ENCODE data around the gene NSRP1.

NSRP1 gene

GRCh38 chr17:30220414-30220813, 103.8 kb downstream of the NSRP1 start:
- no peak overlapping the region for H3K4me2 ChIP-seq (ENCODE audit: low read depth, low read length)
- H3K27ac ChIP-seq (ENCODE audit: low read length) = no peak overlapping the region
- no peak for DNase-seq
- H2AFZ ChIP-seq (ENCODE audit: low read length) = no peak overlapping the region
- H3K79me2 ChIP-seq (ENCODE audit: low read length) = no peaks in the 10 kb centered on the region
- no peak overlapping the region for H3K4me3 ChIP-seq (ENCODE audit: low read length)
- no peaks in the 10 kb centered on the region for H3K9me3 ChIP-seq (replicated peaks; ENCODE audit: insufficient read depth, low read length)
- no peaks in the 10 kb centered on the region for H3K4me1 ChIP-seq (ENCODE audit: low read length)
- no peak overlapping the region for H3K9ac ChIP-seq (ENCODE audit: low read length)
- H3K9me2 ChIP-seq (replicated peaks; ENCODE audit: insufficient read depth, low read length) = no peaks in the 10 kb centered on the region
- no peaks in the 10 kb centered on the region for H3K27me3 ChIP-seq (replicated peaks; ENCODE audit: insufficient read depth, low read length)
- H3K36me3 ChIP-seq (replicated peaks; ENCODE audit: insufficient read depth, low read length) = no peaks in the 10 kb centered on the region
- no peaks in the 10 kb centered on the region for H4K20me1 ChIP-seq (ENCODE audit: insufficient read depth, low read length)
- no peaks in the 10 kb centered on the region for H3F3A ChIP-seq (ENCODE audit: insufficient read depth, low read length)
- TF ChIP-seq EZH2phosphoT487 (IDR thresholded peaks at IDR 0.05; ENCODE audit: low read length) (no peak), CTCF (IDR thresholded peaks at IDR 0.05; ENCODE audit: low read length) (no peak), EZH2 (optimal IDR thresholded peaks at IDR 0.05; ENCODE audit: low read depth, low read length) (no peak)

GRCh38 chr17:30221346-30221745, 104.7 kb downstream of the NSRP1 start:
- no peaks in the 10 kb centered on the region for H3K27me3 ChIP-seq (replicated peaks; ENCODE audit: insufficient read depth, low read length)
- H3K36me3 ChIP-seq (replicated peaks; ENCODE audit: insufficient read depth, low read length) = no peaks in the 10 kb centered on the region
- no peaks in the 10 kb centered on the region for H3K9me3 ChIP-seq (replicated peaks; ENCODE audit: insufficient read depth, low read length)
- H3K27ac ChIP-seq (ENCODE audit: low read length) = no peak overlapping the region
- no peaks in the 10 kb centered on the region for H3K9me2 ChIP-seq (replicated peaks; ENCODE audit: insufficient read depth, low read length)
- H2AFZ ChIP-seq (ENCODE audit: low read length) = no peak overlapping the region
- H3F3A ChIP-seq (ENCODE audit: insufficient read depth, low read length) = no peaks in the 10 kb centered on the region
- TF ChIP-seq CTCF (IDR thresholded peaks at IDR 0.05; ENCODE audit: low read length) (no peak), EZH2phosphoT487 (IDR thresholded peaks at IDR 0.05; ENCODE audit: low read length) (no peak), EZH2 (optimal IDR thresholded peaks at IDR 0.05; ENCODE audit: low read depth, low read length) (no peak)
- H4K20me1 ChIP-seq (ENCODE audit: insufficient read depth, low read length) = no peaks in the 10 kb centered on the region
- H3K79me2 ChIP-seq (ENCODE audit: low read length) = no peaks in the 10 kb centered on the region
- no peaks in the 10 kb centered on the region for H3K4me1 ChIP-seq (ENCODE audit: low read length)
- H3K4me2 ChIP-seq (ENCODE audit: low read depth, low read length) = no peak overlapping the region
- no peak for DNase-seq
- no peak overlapping the region for H3K9ac ChIP-seq (ENCODE audit: low read length)
- no peak overlapping the region for H3K4me3 ChIP-seq (ENCODE audit: low read length)

GRCh38 chr17:30222251-30222650, 105.6 kb downstream of the NSRP1 start:
- H3K9me2 ChIP-seq (replicated peaks; ENCODE audit: insufficient read depth, low read length) = no peaks in the 10 kb centered on the region
- no peak for DNase-seq
- no peaks in the 10 kb centered on the region for H3K27me3 ChIP-seq (replicated peaks; ENCODE audit: insufficient read depth, low read length)
- no peaks in the 10 kb centered on the region for H3K79me2 ChIP-seq (ENCODE audit: low read length)
- no peak for TF ChIP-seq CTCF (IDR thresholded peaks at IDR 0.05; ENCODE audit: low read length)
- no peak for TF ChIP-seq EZH2phosphoT487 (IDR thresholded peaks at IDR 0.05; ENCODE audit: low read length)
- no peak overlapping the region for H3K9ac ChIP-seq (ENCODE audit: low read length)
- no peaks in the 10 kb centered on the region for H3K9me3 ChIP-seq (replicated peaks; ENCODE audit: insufficient read depth, low read length)
- H3F3A ChIP-seq (ENCODE audit: insufficient read depth, low read length) = no peaks in the 10 kb centered on the region
- H3K36me3 ChIP-seq (replicated peaks; ENCODE audit: insufficient read depth, low read length) = no peaks in the 10 kb centered on the region
- H3K4me1 ChIP-seq (ENCODE audit: low read length) = no peaks in the 10 kb centered on the region
- no peaks in the 10 kb centered on the region for H4K20me1 ChIP-seq (ENCODE audit: insufficient read depth, low read length)
- no peak overlapping the region for H3K4me2 ChIP-seq (ENCODE audit: low read depth, low read length)
- H3K4me3 ChIP-seq (ENCODE audit: low read length) = no peak overlapping the region
- H2AFZ ChIP-seq (ENCODE audit: low read length) = no peak overlapping the region
- no peak overlapping the region for H3K27ac ChIP-seq (ENCODE audit: low read length)
